ENCODE measurements around the gene CCDC82.

GRCh38 chr11:96335388-96335787 is 54.3 kb downstream of the CCDC82 start:
- TF ChIP-seq, protein P1, sequence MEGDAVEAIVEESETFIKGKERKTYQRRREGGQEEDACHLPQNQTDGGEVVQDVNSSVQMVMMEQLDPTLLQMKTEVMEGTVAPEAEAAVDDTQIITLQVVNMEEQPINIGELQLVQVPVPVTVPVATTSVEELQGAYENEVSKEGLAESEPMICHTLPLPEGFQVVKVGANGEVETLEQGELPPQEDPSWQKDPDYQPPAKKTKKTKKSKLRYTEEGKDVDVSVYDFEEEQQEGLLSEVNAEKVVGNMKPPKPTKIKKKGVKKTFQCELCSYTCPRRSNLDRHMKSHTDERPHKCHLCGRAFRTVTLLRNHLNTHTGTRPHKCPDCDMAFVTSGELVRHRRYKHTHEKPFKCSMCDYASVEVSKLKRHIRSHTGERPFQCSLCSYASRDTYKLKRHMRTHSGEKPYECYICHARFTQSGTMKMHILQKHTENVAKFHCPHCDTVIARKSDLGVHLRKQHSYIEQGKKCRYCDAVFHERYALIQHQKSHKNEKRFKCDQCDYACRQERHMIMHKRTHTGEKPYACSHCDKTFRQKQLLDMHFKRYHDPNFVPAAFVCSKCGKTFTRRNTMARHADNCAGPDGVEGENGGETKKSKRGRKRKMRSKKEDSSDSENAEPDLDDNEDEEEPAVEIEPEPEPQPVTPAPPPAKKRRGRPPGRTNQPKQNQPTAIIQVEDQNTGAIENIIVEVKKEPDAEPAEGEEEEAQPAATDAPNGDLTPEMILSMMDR (IDR thresholded peaks at IDR 0.05): no peak
- TF ChIP-seq POLR2A (IDR thresholded peaks at IDR 0.05): no peak

Data from body of pancreas (tissue), 4 donors.